Astrocyte (in vitro differentiated cells and primary cell): ENCODE measurements around the gene STOML1. TPM values are rescaled to one million over a fixed set of nuclear protein-coding genes. Genes with fewer than 3 reads are reported as not detected.

Experiments
- DNase-seq: peaks from one replicate; pipeline ENCODE4 v3.0.0-alpha.2; 2010; ENCODE audit warnings: low read depth
- FAIRE-seq: peaks from 2 replicates; lab custom pipeline; 2011; peaks lifted over from hg19 to GRCh38; lab: Jason Lieb, UNC
- H2AFZ ChIP-seq: 2 replicates; pipeline ENCODE4 v1.6.0; 2012; ENCODE audit warnings: low read depth, low read length, inconsistent platforms
- H3K27ac ChIP-seq: 2 replicates; pipeline ENCODE4 v1.5.1; 2011; ENCODE audit warnings: low read depth, low read length, inconsistent platforms
- H3K27me3 ChIP-seq: 2 replicates; pipeline ENCODE4 v1.6.0; 2011; ENCODE audit warnings: low read length, inconsistent platforms; ENCODE audit not compliant: insufficient read depth
- H3K36me3 ChIP-seq: 2 replicates; pipeline ENCODE4 v1.5.1; 2011; ENCODE audit warnings: low read length, inconsistent platforms; ENCODE audit not compliant: insufficient read depth
- H3K4me1 ChIP-seq: 2 replicates; pipeline ENCODE4 v1.5.1; 2011; ENCODE audit warnings: low read length, inconsistent platforms; ENCODE audit not compliant: insufficient read depth
- H3K4me2 ChIP-seq: 2 replicates; pipeline ENCODE4 v1.6.0; 2012; ENCODE audit warnings: low read length, inconsistent platforms
- H3K4me3 ChIP-seq: 2 replicates; pipeline ENCODE4 v1.5.1; 2011; ENCODE audit warnings: low read depth, mild to moderate bottlenecking, low read length, inconsistent platforms; ENCODE audit not compliant: insufficient read depth
- H3K79me2 ChIP-seq: 2 replicates; pipeline ENCODE4 v1.6.0; 2012; ENCODE audit warnings: mild to moderate bottlenecking, low read length, inconsistent platforms; ENCODE audit not compliant: insufficient read depth
- H3K9ac ChIP-seq: 2 replicates; pipeline ENCODE4 v1.6.0; 2012; ENCODE audit warnings: mild to moderate bottlenecking, low read length, inconsistent platforms
- H3K9me3 ChIP-seq: 2 replicates; pipeline ENCODE4 v1.5.1; 2012; ENCODE audit warnings: low read depth, mild to moderate bottlenecking, low read length, inconsistent platforms; ENCODE audit not compliant: insufficient read depth
- H4K20me1 ChIP-seq: 2 replicates; pipeline ENCODE4 v1.6.0; 2012; ENCODE audit warnings: low read length, inconsistent platforms; ENCODE audit not compliant: insufficient read depth
- H3K27ac Mint-ChIP-seq: one replicate; pipeline ENCODE4 v1.8.0; 2021; ENCODE audit warnings: mild to moderate bottlenecking, mixed read lengths; ENCODE audit not compliant: unreplicated experiment
- H3K27me3 Mint-ChIP-seq: one replicate; pipeline ENCODE4 v1.8.0; 2021; ENCODE audit warnings: low read depth, mixed read lengths; ENCODE audit not compliant: unreplicated experiment
- H3K36me3 Mint-ChIP-seq: one replicate; pipeline ENCODE4 v1.8.0; 2021; ENCODE audit warnings: low read depth, mixed read lengths; ENCODE audit not compliant: unreplicated experiment
- H3K4me1 Mint-ChIP-seq: one replicate; pipeline ENCODE4 v1.8.0; 2021; ENCODE audit warnings: low read depth, mixed read lengths; ENCODE audit not compliant: unreplicated experiment
- H3K4me3 Mint-ChIP-seq: one replicate; pipeline ENCODE4 v1.8.0; 2021; ENCODE audit warnings: mild to moderate bottlenecking, moderate library complexity, mixed read lengths; ENCODE audit not compliant: unreplicated experiment
- H3K9me3 Mint-ChIP-seq: one replicate; pipeline ENCODE4 v1.8.0; 2021; ENCODE audit warnings: mild to moderate bottlenecking, mixed read lengths; ENCODE audit not compliant: unreplicated experiment
- EZH2 ChIP-seq: IDR thresholded peaks from 2 replicates; pipeline ENCODE4 v1.6.1; 2012; ENCODE audit warnings: mild to moderate bottlenecking, low read length, inconsistent platforms; ENCODE audit not compliant: insufficient read depth
- total RNA-seq: library from RNA; stranded (reverse); gene quantifications from 2 replicates; pipeline ENCODE4 v1.2.1, GENCODE V29; 2021
- TF ChIP-seq, protein P1 (sequence below): IDR thresholded peaks from 2 replicates; pipeline ENCODE4 v1.5.1; 2011; ENCODE audit warnings: low read depth, mild to moderate bottlenecking, inconsistent platforms, low read length, moderate library complexity; ENCODE audit not compliant: insufficient read depth

STOML1 gene
- total RNA-seq, 1 donor from 2014 or later, result 12.4 TPM

DNA sequence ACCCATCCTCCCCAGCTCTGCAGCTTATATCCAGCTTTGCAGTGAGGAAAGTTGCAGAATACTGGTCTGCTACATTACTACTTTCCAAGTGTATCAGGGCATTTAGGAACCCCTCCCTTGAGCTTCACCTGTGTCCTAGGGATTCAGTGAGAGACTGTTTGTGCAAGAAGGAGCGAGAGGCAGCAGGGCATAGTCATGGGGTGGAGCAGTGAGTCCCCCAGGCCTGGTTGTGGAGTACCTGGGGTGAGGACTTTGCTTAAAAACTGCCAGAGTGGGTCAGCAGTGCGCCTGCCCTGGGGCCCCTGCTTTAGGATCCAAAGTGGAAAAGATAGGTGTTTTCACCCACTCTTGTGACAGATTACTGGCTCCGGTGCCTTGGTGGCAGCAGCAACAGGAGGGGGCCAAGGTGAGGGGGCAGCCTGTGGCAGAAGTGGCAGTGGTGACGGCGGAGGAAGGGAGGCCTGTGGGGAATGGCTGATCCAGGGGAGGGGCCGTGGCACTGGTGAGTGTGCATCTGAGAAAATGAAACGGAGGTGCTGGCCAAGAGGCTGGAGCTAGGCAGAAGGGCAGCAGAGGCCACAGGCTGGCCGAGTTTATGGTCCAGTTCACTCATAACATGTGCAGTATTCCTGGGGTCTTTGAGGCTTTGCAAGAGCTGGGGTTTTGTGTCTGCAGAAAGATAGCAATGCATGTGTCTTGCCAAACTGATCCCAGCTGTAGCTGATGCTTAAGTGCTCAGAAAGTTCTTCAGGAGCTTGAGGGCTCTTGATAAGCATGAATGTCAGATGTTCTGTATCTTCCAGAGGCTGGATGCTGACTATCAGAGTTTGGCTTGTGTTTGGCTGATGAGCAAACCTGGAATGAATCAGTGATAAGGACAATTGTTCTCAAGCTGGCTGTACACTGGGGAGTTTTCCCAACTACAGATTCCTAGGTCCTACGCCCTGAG lies 46.9 kb upstream of the STOML1 start:
- Mint-ChIP-seq H3K36me3 (peaks cover 44% of the 10 kb centered on the region), H3K27ac (no peak overlapping the region), H3K4me3 (no peak overlapping the region), H3K9me3 (no peaks in the 10 kb centered on the region), H3K4me1 (peaks cover 41% of the 10 kb centered on the region), H3K27me3 (no peaks in the 10 kb centered on the region)
- no peaks in the 10 kb centered on the region for H3K9me3 ChIP-seq
- H3K4me3 ChIP-seq, result no peak overlapping the region
- TF ChIP-seq, protein P1, sequence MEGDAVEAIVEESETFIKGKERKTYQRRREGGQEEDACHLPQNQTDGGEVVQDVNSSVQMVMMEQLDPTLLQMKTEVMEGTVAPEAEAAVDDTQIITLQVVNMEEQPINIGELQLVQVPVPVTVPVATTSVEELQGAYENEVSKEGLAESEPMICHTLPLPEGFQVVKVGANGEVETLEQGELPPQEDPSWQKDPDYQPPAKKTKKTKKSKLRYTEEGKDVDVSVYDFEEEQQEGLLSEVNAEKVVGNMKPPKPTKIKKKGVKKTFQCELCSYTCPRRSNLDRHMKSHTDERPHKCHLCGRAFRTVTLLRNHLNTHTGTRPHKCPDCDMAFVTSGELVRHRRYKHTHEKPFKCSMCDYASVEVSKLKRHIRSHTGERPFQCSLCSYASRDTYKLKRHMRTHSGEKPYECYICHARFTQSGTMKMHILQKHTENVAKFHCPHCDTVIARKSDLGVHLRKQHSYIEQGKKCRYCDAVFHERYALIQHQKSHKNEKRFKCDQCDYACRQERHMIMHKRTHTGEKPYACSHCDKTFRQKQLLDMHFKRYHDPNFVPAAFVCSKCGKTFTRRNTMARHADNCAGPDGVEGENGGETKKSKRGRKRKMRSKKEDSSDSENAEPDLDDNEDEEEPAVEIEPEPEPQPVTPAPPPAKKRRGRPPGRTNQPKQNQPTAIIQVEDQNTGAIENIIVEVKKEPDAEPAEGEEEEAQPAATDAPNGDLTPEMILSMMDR, result no peak
- H3K27me3 ChIP-seq, result no peaks in the 10 kb centered on the region
- H3K4me1 ChIP-seq, result peaks cover 29% of the 10 kb centered on the region
- H3K27ac ChIP-seq, result no peak overlapping the region
- no peaks in the 10 kb centered on the region for H3K79me2 ChIP-seq
- no peaks in the 10 kb centered on the region for H4K20me1 ChIP-seq
- peak; percentile 52 for DNase-seq
- H3K36me3 ChIP-seq, result peaks cover 4% of the 10 kb centered on the region
- H2AFZ ChIP-seq, result no peak overlapping the region
- H3K9ac ChIP-seq, result no peak overlapping the region
- FAIRE-seq, result peak; percentile 32
- H3K4me2 ChIP-seq, result peak overlapping the region; percentile 67

DNA sequence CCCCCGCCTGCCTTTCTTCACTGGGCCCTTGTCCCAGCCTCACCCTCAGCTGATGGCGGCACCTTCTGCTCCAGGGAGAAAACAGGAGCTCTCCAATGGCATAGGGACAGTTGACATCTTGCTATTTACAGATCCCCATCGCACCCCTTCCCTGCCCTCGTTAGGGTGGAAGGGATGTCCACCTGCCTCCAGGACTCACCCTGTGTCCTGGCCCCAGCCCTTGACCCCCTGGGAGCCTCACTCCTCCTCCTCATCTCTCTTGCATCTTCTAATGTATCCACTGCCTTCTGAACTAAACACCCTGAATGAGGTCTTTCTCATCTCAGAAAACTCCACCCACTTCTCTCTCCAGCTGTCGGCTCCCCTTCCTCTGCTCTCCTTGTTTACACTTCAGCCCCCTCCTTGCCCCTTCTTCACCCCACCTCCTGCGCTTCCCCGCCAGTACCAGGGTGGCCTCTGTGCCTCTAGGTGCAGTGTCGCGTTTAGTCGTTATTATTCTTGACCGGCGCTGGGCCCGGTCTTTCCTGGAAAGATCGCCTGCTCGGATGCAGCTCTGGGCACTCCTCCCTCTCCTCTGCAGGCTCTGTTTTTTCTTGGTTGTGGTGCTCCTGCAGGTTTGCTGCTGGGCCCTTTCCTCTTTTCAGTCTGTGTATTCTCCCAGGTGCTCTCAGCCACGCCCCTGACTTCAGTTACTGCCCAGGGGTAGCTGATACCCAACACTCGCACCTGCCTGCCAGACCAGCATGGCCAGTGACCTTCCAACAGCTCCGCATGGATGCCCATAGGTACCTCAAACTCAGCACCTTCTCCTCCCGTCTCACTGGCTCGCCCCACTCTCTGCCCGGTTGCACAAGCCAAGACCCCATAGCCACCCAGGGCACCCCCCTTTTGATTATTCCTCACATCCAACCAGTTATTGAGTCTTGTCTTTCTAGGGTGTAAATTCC lies 45.3 kb upstream of the STOML1 start:
- H3K9ac ChIP-seq, result no peak overlapping the region
- no peak overlapping the region for H2AFZ ChIP-seq
- H3K36me3 Mint-ChIP-seq, result peaks cover 38% of the 10 kb centered on the region
- peaks cover 40% of the 10 kb centered on the region for H3K4me1 Mint-ChIP-seq
- peak overlapping the region; percentile 36 for H3K27ac Mint-ChIP-seq
- FAIRE-seq (no peak), DNase-seq (no peak)
- H3K4me3 Mint-ChIP-seq, result no peak overlapping the region
- no peaks in the 10 kb centered on the region for H3K27me3 ChIP-seq
- H3K36me3 ChIP-seq, result peaks cover 12% of the 10 kb centered on the region
- H3K4me2 ChIP-seq, result no peak overlapping the region
- H4K20me1 ChIP-seq, result peaks cover 6% of the 10 kb centered on the region
- no peaks in the 10 kb centered on the region for H3K9me3 ChIP-seq
- TF ChIP-seq EZH2, result no peak
- TF ChIP-seq, protein P1, result no peak
- no peak overlapping the region for H3K27ac ChIP-seq
- no peaks in the 10 kb centered on the region for H3K79me2 ChIP-seq
- H3K4me1 ChIP-seq, result peaks cover 29% of the 10 kb centered on the region
- no peaks in the 10 kb centered on the region for H3K27me3 Mint-ChIP-seq
- H3K9me3 Mint-ChIP-seq, result no peaks in the 10 kb centered on the region
- H3K4me3 ChIP-seq, result no peak overlapping the region
